Thyroid gland (tissue), 4 donors: ENCODE data around the gene PTPRC.

Experiments used
- CTCF ChIP-seq, 6 experiments: fragments of 200-600 bp in 3 of 6; fragments of 450-650 bp in 3 of 6; sonication (generic) in 3 of 6; IDR thresholded peaks; one replicate each; pipeline ENCODE4 v1.5.1; 2016 to 2019; ENCODE audit warnings: antibody characterized with exemption in 6 of 6, mild to moderate bottlenecking in 2 of 6, inconsistent platforms in 1 of 6, moderate library complexity in 1 of 6
- POLR2A ChIP-seq, 2 donors: fragments of 450-650 bp; IDR thresholded peaks; one replicate each; pipeline ENCODE4 v1.6.1; 2017; ENCODE audit warnings: antibody characterized with exemption in 2 of 2, mild to moderate bottlenecking in 2 of 2, moderate library complexity in 1 of 2

- TF ChIP-seq CTCF (IDR thresholded peaks at IDR 0.05) = no peak
- TF ChIP-seq POLR2A (IDR thresholded peaks at IDR 0.05) = no peak
Observed at GRCh38 chr1:198750081-198750480, 111.2 kb downstream of the PTPRC start.
